AG08395 (cell line): Measurements from ENCODE around the gene PDE11A.

ENCODE experiments used
- DNase-seq: peaks from one replicate; pipeline ENCODE4 v3.0.0; 2012; ENCODE audit warnings: mixed read lengths, low spot score

PDE11A gene

DNA sequence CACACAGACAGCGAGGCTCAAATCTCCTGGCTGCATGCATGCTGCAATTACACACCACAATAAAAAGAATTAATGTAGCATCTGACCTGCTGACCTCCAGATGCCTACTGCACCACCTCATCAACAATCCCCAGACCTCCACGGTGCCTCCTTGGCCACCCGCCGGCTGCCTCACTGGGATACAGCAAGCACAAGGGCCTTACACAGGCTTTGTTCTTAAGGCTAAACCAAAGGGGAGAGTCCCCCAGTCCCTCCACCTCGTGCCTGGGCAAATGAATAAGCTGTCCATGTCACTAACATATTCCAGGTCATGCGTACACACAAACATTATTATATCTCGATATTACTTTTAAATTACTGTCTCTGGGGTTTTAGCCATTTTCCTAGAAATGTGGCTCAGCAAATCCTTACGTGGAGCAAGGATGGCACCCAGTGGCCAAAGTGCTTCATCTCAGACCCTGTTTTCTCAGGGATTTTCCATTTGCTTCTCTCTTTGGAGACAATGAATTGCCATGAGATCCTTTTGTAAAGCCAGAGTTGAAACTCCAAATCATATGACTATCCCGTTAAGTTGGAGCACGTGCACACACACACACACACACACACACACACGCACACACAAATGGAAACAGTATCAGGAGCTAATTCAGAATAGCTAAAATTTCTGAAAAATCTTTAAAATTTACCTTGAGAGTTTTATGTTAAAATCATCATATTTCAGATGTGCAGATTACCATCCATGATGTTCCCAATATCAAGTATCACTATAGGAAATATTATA lies 313.8 kb downstream of the PDE11A start:
- peak; percentile 19 for DNase-seq

DNA sequence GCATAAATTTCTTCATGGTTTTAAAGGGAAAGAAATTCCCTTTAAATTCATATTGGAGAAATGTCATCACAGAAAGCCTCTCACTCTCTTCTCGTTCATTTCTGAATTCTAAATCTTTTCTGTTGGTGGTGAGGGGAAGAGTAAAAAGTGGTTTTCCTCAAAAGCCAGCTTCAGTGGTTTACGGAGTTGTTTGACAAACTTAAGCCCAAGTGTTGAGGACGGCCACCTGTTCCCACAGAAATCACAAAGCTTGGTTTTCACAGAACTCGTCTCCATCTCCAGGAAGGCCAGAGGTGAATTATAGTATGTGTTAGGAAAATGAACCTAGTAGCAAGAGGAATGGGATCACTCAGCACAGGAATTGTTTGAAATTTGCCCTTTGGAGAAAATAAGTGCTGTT lies 316.2 kb downstream of the PDE11A start:
- no peak for DNase-seq

DNA sequence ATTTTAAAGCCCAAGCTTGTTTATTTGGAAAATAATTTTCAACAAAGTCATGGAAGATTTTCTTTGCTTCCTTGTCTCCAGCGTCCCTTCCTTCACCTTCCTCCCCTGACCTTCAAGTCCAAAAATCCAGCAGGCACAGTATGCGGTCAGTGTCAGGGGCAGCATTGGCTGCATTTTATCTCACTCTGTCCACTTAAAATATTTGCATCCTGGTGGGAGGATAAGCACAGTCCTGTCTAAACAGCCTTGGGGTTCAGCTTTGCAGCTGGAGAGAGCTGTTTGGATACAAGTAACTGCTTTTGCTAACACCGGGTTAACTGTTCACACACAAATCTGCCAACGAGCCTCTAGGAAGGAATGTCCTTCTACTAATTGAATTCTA lies 318.1 kb downstream of the PDE11A start:
- DNase-seq = no peak

DNA sequence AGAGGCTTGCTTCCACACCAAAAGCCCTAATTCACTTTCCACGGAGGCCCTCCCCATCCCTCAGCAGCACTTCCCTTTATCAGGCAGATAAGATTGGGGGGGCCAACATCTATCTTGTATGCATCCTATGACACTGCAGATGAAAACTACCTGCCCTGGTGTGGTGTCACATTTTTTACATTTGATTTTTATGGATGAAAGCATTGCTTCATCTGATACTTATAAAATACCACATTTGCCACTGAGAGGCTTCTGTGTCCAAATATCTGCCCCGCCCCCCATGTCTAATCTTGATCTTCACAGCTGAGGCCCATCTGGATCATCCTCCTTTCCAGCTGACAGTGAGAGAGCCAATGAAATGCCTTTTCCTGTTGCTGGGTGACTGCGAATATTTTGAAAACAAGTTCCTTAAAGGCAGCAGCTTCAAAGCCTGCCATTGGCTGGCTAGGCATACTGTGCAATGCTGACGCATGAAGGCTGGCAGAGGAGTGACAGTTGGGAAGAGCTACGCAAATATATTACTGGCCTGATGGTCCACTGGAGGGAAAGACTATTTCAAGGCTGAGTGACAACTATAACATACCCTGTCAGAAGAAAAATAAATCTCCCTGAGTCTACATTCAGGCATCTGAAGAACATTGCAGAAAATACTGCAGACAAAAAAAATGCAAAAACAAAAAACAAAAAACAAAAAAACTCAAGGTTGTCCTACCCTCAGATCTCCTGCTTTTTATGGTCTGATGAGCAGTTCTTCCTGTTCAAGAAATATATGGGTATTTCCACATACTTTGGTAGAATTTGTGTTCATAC lies 318.7 kb downstream of the PDE11A start:
- peak; percentile 83 for DNase-seq

DNA sequence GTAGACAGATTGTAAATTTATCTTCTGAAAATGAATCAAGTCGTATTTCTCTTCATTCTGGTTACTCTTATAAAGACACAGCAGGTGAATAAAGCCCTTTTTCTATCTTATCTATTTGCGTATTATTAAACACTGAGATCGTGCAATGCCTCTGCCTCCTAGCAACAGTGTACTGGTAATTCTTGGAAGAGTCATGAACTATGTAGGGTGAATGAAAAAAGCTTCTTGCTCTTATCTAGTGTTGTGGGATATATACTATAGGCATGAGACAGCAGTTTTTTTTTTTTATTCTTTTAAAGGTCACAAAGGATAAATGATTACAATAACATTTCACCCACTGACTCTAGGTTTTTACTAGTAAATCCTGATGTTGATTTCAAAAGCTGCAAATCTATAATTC lies 324.2 kb downstream of the PDE11A start:
- DNase-seq = no peak

DNA sequence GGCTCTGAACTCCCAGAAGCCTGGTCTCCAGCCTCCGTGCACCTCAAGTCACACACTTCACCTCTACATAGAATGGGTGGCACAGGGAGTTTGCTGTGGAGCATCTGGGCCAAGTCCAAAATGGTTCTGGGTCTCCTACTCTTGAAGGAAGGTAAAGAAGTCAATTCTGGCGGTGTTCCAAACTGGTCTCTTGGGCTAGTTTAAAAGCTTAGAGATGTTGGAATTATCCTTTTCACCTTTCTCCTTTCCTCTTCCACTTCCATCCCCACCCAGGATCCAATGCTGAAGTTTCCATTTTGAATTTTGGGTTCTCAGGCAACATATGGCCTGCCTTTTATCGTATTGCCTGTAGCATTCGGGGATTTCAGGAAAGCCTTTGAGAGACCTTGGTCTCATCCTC lies 325.2 kb downstream of the PDE11A start:
- DNase-seq = no peak

DNA sequence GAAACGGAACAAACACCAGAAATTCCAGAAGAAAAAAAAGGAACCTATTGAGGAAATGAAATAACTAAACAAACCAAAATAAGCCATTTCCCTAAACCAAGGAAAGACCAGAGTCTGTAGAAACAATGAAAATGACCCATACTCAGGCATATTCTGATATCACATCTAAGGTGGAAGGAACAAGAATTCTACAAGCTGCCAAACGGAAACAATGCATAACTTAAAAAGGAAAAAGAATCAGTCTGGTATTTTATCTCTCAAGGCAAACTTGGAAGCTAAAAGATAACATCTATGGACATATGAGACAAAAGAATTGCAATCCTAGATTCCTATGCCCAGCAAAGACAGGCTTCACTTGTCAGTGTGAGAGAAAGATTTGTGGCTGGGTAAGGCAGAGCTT lies 326.2 kb downstream of the PDE11A start:
- no peak for DNase-seq

DNA sequence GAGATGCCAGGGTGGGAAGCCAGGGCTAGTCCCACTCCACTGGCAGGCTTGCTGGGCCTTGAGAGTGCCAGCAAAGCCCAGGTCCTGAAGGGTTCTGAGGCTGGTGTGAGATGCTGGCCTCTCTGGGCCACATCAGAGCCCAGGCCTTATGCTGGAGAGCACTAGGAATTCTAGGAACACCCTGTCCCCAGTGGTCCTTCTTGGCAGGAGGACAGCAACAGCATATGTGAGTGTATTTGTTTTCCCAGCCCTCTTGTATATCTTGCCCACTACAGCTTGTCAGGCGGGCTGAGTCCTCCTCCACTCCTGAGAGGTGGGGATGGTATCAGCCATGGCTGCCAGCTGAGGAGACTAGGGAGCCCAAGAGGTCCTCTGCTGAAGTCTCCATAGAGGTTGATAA lies 327.0 kb downstream of the PDE11A start:
- no peak for DNase-seq

DNA sequence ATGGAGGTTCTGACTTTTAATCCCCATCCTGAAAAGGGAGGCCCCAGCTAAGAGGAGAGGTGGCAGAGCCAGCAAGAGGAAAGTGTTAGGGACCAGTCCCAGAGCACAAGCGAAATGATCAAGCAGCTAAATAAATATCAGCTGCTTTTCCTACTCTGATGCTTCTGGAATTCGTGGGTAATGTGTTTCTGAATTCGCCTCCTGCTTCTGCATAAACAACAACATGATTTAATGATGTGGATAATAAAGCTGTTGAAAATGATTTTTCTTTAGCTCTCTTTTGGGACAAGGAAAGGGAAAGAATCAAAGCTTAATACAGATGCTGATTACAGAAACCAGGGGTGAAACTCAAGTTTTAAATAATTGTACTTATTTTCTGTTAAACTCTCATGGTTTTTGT lies 329.7 kb downstream of the PDE11A start:
- no peak for DNase-seq

DNA sequence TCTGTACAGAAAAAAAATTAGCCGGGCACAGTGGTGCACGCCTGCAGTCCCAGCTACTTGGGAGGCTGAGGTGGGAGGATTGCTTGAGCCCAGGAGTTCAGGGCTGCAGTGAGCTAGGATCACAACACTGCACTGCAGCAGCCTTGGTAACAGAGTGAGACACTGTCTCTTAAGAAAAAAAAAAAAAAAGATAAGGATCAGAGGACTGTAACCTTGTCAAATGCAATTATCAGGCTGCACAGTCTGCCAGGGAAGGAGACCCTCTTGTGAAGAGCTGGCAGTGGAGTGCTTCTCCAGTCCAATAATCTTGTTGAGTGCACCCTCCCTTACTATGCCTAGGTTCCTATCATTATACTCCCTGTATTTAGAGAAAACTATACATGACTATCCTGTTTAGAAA lies 330.7 kb downstream of the PDE11A start:
- no peak for DNase-seq

DNA sequence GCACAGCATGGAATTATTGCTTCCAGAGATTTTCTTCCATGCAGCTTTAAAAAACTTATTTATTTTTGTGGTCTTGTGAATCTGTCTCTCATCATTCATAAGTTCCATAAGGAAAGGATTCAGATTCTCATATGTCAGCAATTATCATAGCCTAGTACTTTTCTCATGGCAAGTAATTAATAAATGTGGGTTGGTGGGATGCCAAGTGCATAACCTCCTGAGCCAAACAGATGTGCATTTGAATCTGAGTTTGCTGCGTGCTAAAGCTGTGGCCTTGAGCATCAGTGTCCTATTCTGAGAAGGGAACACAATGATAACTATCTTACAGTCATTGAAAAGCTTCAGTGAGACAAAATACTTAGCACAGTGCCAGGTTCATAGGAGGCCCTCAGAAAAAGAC lies 331.9 kb downstream of the PDE11A start:
- no peak for DNase-seq

DNA sequence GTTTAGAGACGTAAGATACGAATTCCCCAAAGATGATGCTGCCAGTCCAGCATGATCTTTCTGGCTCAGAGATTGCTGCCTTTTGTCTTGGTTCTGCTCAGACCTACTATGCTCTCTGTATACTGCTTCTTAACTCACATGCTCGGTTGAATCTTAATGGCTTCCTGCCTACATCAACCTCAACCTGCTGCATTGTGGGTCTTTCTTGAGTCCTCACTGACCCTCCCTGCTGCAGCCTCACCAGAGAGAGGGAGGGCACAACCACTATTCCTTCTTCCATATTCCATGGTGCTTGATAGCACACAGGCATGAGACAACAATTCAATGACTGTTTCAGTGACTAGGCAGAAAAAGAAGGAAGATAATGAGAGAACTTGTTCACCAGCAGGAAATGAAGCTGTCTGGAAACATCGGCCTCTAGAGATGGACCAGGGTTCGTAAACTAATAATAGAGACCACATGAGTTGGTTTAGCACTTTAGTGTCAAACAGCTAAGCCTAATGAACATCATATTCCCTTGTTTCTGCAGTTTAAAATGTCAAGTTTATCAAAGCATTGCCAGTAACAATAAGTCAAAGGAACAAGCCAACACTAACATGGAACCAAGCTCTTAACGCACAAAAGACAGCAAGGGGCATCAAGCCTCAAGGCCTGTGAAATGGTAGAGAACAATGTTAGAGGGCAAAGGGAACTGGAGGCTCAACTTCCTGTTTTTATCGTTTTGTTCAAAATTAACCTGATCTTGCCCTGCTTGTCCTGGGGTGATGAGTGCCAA lies 333.9 kb downstream of the PDE11A start:
- DNase-seq = no peak

DNA sequence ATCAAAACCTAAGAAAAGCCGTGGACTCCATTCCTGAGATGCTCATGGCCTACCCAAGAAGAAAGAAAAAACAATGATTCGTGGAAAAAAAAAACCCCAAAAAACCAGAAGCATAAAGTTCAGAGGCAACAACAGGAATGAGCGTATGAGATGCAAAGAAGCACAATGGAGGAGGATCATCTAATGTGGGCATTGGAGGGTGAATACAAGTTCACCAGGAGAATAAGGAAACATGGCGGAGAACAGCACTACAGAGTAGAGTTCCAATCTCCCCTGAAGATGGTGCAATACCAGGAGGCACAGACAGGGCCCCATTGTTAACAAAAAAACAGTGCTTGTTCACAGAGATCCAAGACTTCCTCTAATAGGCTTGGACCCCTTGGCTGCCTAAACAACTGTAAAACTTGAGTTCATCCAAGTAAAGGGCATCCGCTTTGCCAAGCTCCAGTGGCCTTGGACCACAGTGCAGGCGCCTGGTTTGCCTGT lies 337.2 kb downstream of the PDE11A start:
- no peak for DNase-seq

DNA sequence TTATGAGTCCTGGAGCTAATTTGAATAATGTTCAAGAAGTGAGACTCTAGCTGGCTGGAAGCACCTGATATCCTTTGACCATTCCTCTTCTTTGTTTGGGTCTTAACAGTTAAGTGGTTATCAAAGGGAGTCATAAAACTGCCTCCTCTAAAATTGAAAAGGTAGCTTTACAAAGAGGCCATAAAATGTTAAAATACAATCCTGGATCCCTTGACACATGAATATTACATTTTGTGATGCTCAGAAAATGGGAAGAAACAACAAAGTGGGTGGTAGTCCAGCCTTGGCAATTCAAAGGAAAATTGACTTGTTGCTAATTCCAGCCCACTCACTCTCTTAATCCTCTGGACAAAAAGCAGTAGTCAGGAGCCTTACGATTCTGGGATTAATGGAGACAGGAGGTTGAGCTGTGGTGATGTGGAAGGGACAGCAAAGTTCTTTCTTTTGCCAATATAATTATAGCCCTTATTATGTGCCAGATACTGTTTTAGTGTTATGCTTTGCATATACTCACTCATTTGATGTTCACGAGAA lies 339.2 kb downstream of the PDE11A start:
- DNase-seq = no peak

DNA sequence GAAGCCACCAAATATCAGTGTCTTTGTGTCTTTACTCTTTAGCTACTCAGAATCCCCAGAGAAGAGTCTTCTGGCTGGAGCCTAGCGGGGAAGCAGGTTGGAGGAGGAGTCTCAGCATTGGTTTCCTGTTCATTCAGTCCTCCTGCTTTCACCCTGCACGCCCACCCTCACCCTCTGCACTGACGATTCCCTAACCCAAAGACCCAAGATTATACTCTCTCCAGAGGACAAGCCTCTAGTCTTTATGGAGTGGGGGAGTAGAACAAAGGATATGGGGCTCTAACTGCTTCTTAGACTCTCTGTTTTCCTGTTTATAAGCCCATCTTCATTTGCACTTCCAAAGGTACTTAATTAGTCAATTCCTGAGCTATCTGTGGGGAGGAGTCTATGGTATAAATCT lies 341.2 kb downstream of the PDE11A start:
- no peak for DNase-seq

DNA sequence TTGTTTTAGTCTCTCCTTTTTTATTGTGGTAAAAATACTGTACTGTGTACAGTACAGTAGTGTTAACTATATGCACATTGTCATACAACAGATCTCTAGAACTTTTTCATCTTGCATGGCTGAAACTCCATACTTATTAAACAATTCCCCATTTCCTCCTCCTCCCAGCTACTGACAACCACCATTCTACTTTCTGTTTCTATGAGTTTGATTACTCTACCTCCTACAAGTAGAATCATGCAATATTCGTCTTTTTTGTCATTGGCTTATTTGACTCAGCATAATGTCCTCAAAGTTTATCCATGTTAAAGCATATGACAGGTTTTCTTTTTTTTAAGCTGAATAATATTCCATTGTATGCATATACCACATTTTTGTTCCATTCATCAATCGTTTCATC lies 341.8 kb downstream of the PDE11A start:
- no peak for DNase-seq

DNA sequence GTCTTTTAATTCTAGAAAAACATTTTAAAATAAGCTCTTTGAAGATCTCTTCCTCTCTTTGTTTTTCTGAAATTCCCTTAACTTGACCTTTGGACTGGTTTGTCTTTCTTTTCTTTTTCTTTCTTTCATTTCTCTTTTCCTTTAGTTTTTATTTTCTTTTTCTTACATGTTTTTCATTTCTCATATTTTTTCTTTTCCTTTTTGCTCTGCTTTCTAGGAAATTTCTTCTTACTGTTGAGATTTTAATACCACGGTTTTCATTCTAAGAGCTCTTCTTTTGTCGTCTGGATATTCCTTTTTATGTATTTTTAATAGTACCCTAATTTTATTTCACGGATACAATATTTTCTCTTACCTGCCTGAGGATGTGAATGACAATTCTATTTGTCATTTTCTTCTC lies 342.2 kb downstream of the PDE11A start:
- DNase-seq = no peak

DNA sequence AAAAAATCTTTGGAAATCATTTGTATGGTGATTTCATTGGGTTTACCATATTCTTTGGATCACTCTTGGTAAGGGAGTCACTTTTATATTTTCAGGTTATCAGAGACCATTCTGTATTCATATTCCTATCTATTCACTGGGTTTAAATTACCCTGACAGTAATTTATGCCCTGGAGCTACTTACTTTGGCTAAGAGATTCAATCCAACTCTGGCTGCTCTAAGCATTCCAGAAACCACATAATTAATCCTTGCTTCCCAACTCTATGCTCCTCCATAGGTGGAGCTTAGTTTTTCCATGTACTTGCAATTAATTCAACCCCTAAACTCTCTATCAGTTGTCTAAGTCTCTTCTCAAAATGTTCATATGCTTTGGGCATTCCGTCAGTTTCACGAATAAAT lies 343.7 kb downstream of the PDE11A start:
- no peak for DNase-seq

DNA sequence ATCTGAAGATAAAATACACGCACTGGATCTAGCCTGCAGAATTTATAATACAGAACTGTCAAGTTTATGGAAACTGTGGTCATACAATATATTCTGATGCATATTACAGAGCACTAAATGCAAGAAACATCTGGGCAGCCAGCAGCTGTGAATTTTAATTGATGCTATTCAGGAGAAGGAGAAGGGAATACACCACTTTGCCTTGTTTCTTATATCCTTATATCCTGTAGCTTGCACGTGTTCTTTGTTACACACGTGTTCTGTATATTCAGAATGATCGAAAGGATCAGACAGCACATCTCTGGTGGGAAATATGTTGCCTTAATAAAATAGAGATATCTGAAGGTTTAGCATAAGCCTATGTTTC lies 344.2 kb downstream of the PDE11A start:
- DNase-seq = no peak

DNA sequence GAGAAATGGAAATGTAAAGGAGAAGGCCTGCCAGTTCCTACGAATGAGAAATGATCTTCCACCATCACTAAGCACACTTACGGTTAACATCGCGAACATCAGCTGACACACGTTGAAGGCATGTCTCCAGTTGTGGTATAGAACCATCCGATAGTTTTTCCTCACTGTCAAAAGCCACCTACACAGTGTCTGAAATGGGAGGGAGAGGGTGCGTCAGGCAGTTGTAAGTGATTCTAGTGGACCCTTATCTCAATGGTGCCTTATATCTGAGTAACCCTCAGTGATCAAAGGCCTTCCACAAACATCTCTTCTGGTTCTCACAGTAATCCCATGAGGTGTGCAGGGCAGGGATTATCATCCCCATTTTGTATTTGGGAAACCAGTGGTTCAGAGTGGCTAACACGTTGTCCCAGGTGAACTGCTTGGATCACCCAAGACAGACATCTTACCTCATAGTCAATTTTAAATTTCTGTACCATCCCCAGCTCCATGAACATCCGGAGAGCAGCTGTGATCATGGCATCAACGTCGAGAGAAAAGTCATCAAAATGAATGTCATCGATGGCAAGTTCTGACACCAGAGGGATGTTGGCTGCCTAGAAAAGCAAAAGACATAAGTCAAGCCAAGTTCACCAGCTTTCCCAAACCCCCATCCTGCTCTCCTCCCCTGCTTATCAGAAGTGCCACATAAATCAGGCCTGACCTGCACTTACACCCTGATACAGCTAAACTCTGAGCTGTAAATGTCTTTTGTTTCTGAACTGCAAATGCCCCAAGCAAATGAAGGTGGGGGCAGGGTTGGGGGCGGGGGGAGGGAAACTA lies 344.8 kb downstream of the PDE11A start:
- no peak for DNase-seq

DNA sequence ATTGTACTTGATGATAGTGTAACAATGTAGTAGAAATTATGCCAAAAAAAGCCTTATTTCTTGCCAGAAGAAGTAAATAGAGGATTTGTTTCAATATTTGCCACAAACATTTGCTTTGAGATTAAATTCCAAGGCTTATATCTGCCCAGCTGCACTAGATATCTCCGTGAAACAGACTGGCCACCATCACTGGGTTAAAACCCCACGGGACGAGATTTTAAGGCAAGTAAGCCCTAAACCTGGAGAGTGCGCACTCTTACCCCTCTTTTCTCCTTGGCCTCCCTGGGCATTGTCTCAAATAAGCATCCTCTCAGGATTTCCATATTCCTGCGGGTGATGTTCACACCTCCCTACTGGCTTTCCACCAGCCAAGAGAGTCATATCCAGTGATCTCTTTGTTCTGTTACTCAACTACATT lies 345.6 kb downstream of the PDE11A start:
- DNase-seq = no peak
